A549 (cell line): ENCODE measurements around the gene HP. TPM values are rescaled to one million over a fixed set of nuclear protein-coding genes. Genes with fewer than 3 reads are reported as not detected.
A peak's percentile ranks its signal among the peaks of the same experiment; 100 is the strongest.

Experiments used
- ATAC-seq, 2 experiments: fragments of 200-7000 bp in 1 of 2; fragments of >200 bp in 1 of 2; cut with Nextera tagmentation in 1 of 2; cut with Tn5 transposase in 1 of 2; 3 replicates each; pipeline versions ENCODE4 v1.8.0 to v1.9.1; 2018 to 2020; ENCODE audit warnings: mild to moderate bottlenecking in 1 of 2, moderate library complexity in 1 of 2
- CTCF ChIA-PET: fragments of 300-600 bp; sonication (Branson Sonifier 250); formaldehyde crosslinking; extraction: SDS; loops from one replicate; lab custom pipeline; 2021; ENCODE audit warnings: antibody characterized with exemption, inconsistent platforms; lab: Yijun Ruan, JAX
- POLR2A ChIA-PET: fragments of 350-600 bp; formaldehyde crosslinking; extraction: SDS; loops from one replicate; lab custom pipeline; 2021; ENCODE audit warnings: antibody characterized with exemption, inconsistent platforms; lab: Yijun Ruan, JAX
- DNase-seq, 2 experiments: peaks; one replicate each; pipeline versions ENCODE4 v3.0.0 to v3.0.0-alpha.2; 2011 to 2016; ENCODE audit warnings: low read depth in 1 of 2, low spot score in 1 of 2
- FAIRE-seq: peaks from 2 replicates; lab custom pipeline; 2011; peaks lifted over from hg19 to GRCh38; lab: Jason Lieb, UNC
- H3K27ac ChIP-seq, 2 experiments: fragments of >200 bp; sonication (Bioruptor Twin); formaldehyde crosslinking; 3 replicates each; pipeline ENCODE4 v1.5.1; 2016 to 2017
- H3K4me1 ChIP-seq: fragments of >200 bp; sonication (Bioruptor Twin); formaldehyde crosslinking; 3 replicates; pipeline ENCODE4 v1.6.1; 2016
- H3K4me2 ChIP-seq: fragments of >200 bp; sonication (Bioruptor Twin); formaldehyde crosslinking; 3 replicates; pipeline ENCODE4 v1.6.1; 2016
- H3K4me3 ChIP-seq: fragments of >200 bp; sonication (Bioruptor Twin); formaldehyde crosslinking; 3 replicates; pipeline ENCODE4 v1.5.1; 2016
- H3K9me3 ChIP-seq: fragments of >200 bp; sonication (Bioruptor Twin); formaldehyde crosslinking; 3 replicates; pipeline ENCODE4 v1.6.1; 2016
- ATOH8 ChIP-seq: fragments of 250-450 bp; sonication (Bioruptor Pico); IDR thresholded peaks from 2 replicates; pipeline ENCODE4 v1.5.0; 2020; ENCODE audit warnings: low read depth, mild to moderate bottlenecking, moderate library complexity
- CEBPB ChIP-seq, 2 experiments: fragments of >200 bp in 1 of 2; sonication (Bioruptor Twin) in 1 of 2; formaldehyde crosslinking in 1 of 2; IDR thresholded peaks; 2 replicates each; pipeline ENCODE4 v1.6.1; 2012 to 2016
- JUN ChIP-seq, 2 experiments: fragments of >200 bp; sonication (Bioruptor Twin); formaldehyde crosslinking; IDR thresholded peaks; 2 replicates in 1 of 2; 3 replicates in 1 of 2; pipeline ENCODE4 v1.6.1; 2016 to 2017
- JUNB ChIP-seq: fragments of >200 bp; sonication (Bioruptor Twin); formaldehyde crosslinking; IDR thresholded peaks from 2 replicates; pipeline ENCODE4 v1.6.1; 2016
- KDM5A ChIP-seq: fragments of 200-600 bp; sonication (generic); IDR thresholded peaks from 2 replicates; pipeline ENCODE4 v1.6.1; 2016; ENCODE audit warnings: antibody characterized with exemption, mild to moderate bottlenecking
- MAX ChIP-seq: IDR thresholded peaks from 2 replicates; pipeline ENCODE4 v1.6.1; 2012
- PHF8 ChIP-seq: fragments of 200-600 bp; sonication (generic); IDR thresholded peaks from 2 replicates; pipeline ENCODE4 v1.6.1; 2016; ENCODE audit warnings: low read depth, mild to moderate bottlenecking, antibody characterized with exemption, moderate library complexity, borderline replicate concordance
- POLR2A ChIP-seq: IDR thresholded peaks from 2 replicates; pipeline ENCODE4 v1.6.1; 2012; ENCODE audit warnings: mild to moderate bottlenecking, low read length
- RFX5 ChIP-seq: fragments of 450-650 bp; IDR thresholded peaks from 2 replicates; pipeline ENCODE4 v1.7.1; 2014; ENCODE audit warnings: antibody characterized with exemption, mild to moderate bottlenecking, moderate library complexity
- USF2 ChIP-seq: fragments of 450-650 bp; IDR thresholded peaks from 2 replicates; pipeline ENCODE4 v1.6.1; 2014; ENCODE audit warnings: antibody characterized with exemption
- WGBS: methylation state at CpG from one replicate; pipeline ENCODE4 v1.1.6; 2017; ENCODE audit errors: missing lambda C conversion rate; 5-methylcytosine and 5-hydroxymethylcytosine counted together
- polyA plus RNA-seq, 4 experiments: library from polyadenylated mRNA; depleted of rRNA in 3 of 4; stranded (reverse); fragments of >200 nt; fragmentation: RNase III in 1 of 4; extraction: RNeasy Plus Mini Kit Qiagen cat#74134 plus additional on column Dnase treatment in 1 of 4; gene quantifications; 2 replicates in 3 of 4; 3 replicates in 1 of 4; pipeline ENCODE4 v1.2.3, GENCODE V29; 2011 to 2017
- TF ChIP-seq, protein P1 (sequence below): fragments of >200 bp; sonication (Bioruptor Twin); formaldehyde crosslinking; IDR thresholded peaks from 3 replicates; pipeline ENCODE4 v1.6.1; 2016
- TF ChIP-seq, protein P2 (sequence below): fragments of 200-600 bp; sonication (generic); IDR thresholded peaks from 2 replicates; pipeline ENCODE4 v1.6.1; 2016; ENCODE audit warnings: antibody characterized with exemption, mild to moderate bottlenecking, moderate library complexity

The HP gene
- polyA plus RNA-seq, 2 of the 4 experiments (the other 2 are of a cell fraction) = 0.23 TPM; not detected in 1

- TF ChIP-seq CEBPB (IDR thresholded peaks at IDR 0.05) = no peak
- TF ChIP-seq JUNB = no peak
- TF ChIP-seq, all 56 proteins: peak for 0
Measured at GRCh38 chr16:72091217-72091616, 36.9 kb downstream of the HP start (continued).

GRCh38 chr16:72092832-72093447 lies 38.6 kb downstream of the HP start:
- H3K4me1 ChIP-seq = peaks cover 22% of the 10 kb centered on the region; the same call in 2 of the 3 replicates
- ATAC-seq (peak; percentile 66 to 70), DNase-seq (peak; percentile 50 to 62), FAIRE-seq (no peak)
- H3K9me3 ChIP-seq = no peaks in the 10 kb centered on the region
- peak overlapping the region; percentile 92 for H3K4me2 ChIP-seq
- ChIA-PET POLR2A (interaction anchor here (0.8 to 1.3 kb wide), 5 partner anchors 10 to 199 kb away, joined by 3 to 4 read pairs (median 3); no protein-coding TSS in a partner anchor), CTCF (interaction anchor here (0.5 to 7.5 kb wide), 6 partner anchors 11 to 86 kb away, joined by 3 to 43 read pairs (median 3); no protein-coding TSS in a partner anchor)
- H3K4me3 ChIP-seq = peak overlapping the region; percentile 91
- peak overlapping the region; percentile 81 to 83 for H3K27ac ChIP-seq
- 0 out of 2 replicates have a peak, but pooled peaks have one; percentile 14 for TF ChIP-seq MAX
- no peak for TF ChIP-seq RFX5
- TF ChIP-seq PHF8 = peak; percentile 64; the same call in 1 of the 2 replicates
- TF ChIP-seq, all 56 proteins: peak for 2
- 3% methylated on average over 22 of the region's 22 CpGs for WGBS

GRCh38 chr16:72093448-72094265 lies 39.4 kb downstream of the HP start, which contains the start of the genes DHX38 and TXNL4B:
Gene DHX38, plus strand, starts transcription at chr16:72093847. Its CDS starts 2,311 bp downstream, at chr16:72096158.
Gene TXNL4B, minus strand, starts transcription at chr16:72093620. Its CDS starts 2,871 bp downstream, at chr16:72090749.
- peak; percentile 99 for ATAC-seq
- peak within 1 kb of the TSS; percentile 92 for H3K4me2 ChIP-seq
- TF ChIP-seq ATOH8 = no peak
- TF ChIP-seq, protein P1, sequence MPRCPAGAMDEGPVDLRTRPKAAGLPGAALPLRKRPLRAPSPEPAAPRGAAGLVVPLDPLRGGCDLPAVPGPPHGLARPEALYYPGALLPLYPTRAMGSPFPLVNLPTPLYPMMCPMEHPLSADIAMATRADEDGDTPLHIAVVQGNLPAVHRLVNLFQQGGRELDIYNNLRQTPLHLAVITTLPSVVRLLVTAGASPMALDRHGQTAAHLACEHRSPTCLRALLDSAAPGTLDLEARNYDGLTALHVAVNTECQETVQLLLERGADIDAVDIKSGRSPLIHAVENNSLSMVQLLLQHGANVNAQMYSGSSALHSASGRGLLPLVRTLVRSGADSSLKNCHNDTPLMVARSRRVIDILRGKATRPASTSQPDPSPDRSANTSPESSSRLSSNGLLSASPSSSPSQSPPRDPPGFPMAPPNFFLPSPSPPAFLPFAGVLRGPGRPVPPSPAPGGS = peak; percentile 75; the same call in 1 of the 3 replicates
- peak; percentile 85 for TF ChIP-seq PHF8
- peak; percentile 41; the same call in 1 of the 2 replicates for TF ChIP-seq MAX
- TF ChIP-seq KDM5A = peak; percentile 67
- TF ChIP-seq USF2 = 0 out of 2 replicates have a peak, but pooled peaks have one; percentile 15
- TF ChIP-seq, protein P2, sequence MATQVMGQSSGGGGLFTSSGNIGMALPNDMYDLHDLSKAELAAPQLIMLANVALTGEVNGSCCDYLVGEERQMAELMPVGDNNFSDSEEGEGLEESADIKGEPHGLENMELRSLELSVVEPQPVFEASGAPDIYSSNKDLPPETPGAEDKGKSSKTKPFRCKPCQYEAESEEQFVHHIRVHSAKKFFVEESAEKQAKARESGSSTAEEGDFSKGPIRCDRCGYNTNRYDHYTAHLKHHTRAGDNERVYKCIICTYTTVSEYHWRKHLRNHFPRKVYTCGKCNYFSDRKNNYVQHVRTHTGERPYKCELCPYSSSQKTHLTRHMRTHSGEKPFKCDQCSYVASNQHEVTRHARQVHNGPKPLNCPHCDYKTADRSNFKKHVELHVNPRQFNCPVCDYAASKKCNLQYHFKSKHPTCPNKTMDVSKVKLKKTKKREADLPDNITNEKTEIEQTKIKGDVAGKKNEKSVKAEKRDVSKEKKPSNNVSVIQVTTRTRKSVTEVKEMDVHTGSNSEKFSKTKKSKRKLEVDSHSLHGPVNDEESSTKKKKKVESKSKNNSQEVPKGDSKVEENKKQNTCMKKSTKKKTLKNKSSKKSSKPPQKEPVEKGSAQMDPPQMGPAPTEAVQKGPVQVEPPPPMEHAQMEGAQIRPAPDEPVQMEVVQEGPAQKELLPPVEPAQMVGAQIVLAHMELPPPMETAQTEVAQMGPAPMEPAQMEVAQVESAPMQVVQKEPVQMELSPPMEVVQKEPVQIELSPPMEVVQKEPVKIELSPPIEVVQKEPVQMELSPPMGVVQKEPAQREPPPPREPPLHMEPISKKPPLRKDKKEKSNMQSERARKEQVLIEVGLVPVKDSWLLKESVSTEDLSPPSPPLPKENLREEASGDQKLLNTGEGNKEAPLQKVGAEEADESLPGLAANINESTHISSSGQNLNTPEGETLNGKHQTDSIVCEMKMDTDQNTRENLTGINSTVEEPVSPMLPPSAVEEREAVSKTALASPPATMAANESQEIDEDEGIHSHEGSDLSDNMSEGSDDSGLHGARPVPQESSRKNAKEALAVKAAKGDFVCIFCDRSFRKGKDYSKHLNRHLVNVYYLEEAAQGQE = no peak
- TF ChIP-seq JUN (IDR thresholded peaks at IDR 0.05) = peak; percentile 76 to 84
- peak; percentile 73 for TF ChIP-seq POLR2A
- DNase-seq = peak; percentile 99 to 100
- FAIRE-seq = peak; percentile 81
- H3K4me1 ChIP-seq = peaks cover 22% of the 10 kb centered on the region; the same call in 2 of the 3 replicates
- CTCF ChIA-PET = interaction anchor here (0.5 to 7.5 kb wide), 7 partner anchors 14 to 327 kb away, joined by 3 to 43 read pairs (median 3); no protein-coding TSS in a partner anchor
- WGBS = 2% methylated on average over 42 of the region's 43 CpGs
- peak within 1 kb of the TSS; percentile 92 to 95 for H3K27ac ChIP-seq
- peak within 1 kb of the TSS; percentile 91 for H3K4me3 ChIP-seq
- H3K9me3 ChIP-seq = no peaks in the 10 kb centered on the region
- POLR2A ChIA-PET = interaction anchor here (0.8 to 1.3 kb wide), 6 partner anchors 10 to 208 kb away, joined by 3 to 4 read pairs (median 3); no protein-coding TSS in a partner anchor
